Measurements from ENCODE around the gene PRKCB. TPM values are rescaled to one million over a fixed set of nuclear protein-coding genes. Genes with fewer than 3 reads are reported as not detected.

The PRKCB gene
- total RNA-seq, 4 donors from 2014 or later, result 2.0 to 8.6 (median 4.0) TPM

DNA sequence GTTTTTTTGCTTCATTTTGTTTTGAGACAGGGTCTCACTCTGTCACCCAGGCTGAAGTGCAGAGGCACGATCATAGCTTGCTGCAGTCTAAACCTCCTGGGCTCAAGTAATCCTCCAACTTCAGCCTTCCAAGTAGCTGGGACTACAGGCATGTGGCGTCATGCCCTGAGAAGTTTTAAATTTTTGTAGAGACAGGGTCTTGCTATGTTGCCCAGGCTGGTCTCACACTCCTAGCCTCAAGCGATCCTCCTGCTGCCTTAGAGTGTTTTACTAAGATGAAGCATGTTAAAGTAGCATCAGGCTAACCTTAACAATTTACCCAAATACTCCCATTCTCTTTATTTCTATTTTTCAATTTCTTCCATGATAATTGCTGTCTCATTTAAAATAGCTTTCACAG, 371.1 kb downstream of the PRKCB start:
- Histone ChIP-seq H3K4me3 (replicated peaks in 1 of 3) (no peak overlapping the region), H3K9me3 (no peaks in the 10 kb centered on the region), H3K4me1 (no peaks in the 10 kb centered on the region), H3K27ac (no peak overlapping the region), H3K27me3 (no peaks in the 10 kb centered on the region), H3K36me3 (no peaks in the 10 kb centered on the region)
- 77 to 86% methylated on average over 3 of the region's 3 CpGs for WGBS, 2 donors
- no peak for TF ChIP-seq POLR2A (IDR thresholded peaks at IDR 0.05)
- TF ChIP-seq, protein P1, sequence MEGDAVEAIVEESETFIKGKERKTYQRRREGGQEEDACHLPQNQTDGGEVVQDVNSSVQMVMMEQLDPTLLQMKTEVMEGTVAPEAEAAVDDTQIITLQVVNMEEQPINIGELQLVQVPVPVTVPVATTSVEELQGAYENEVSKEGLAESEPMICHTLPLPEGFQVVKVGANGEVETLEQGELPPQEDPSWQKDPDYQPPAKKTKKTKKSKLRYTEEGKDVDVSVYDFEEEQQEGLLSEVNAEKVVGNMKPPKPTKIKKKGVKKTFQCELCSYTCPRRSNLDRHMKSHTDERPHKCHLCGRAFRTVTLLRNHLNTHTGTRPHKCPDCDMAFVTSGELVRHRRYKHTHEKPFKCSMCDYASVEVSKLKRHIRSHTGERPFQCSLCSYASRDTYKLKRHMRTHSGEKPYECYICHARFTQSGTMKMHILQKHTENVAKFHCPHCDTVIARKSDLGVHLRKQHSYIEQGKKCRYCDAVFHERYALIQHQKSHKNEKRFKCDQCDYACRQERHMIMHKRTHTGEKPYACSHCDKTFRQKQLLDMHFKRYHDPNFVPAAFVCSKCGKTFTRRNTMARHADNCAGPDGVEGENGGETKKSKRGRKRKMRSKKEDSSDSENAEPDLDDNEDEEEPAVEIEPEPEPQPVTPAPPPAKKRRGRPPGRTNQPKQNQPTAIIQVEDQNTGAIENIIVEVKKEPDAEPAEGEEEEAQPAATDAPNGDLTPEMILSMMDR (IDR thresholded peaks at IDR 0.05), result no peak
- DNase-seq, result no peak
- intact Hi-C loops (cut with DNase I), result no loop called here

DNA sequence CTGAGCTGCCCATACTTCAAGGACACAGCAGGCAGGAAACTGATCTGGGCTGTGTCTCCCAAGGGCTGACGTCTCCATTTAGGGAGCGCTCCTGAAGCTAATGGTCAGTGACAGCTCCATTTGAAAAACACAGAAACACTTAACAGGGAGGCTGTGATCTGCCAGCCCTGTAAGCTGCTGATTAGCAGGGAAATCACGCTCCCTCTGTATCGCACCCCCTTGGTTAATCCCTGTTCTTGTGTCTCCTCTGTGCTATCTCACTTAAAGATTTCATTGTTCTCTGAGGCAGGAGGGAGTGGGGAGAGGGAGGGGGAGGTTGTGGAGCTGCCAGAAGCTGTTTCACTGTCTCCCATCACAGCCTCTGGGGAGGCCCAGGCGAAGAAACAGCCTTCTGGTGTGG, 372.9 kb downstream of the PRKCB start:
- no peak for DNase-seq
- Histone ChIP-seq H3K27me3 (no peaks in the 10 kb centered on the region), H3K27ac (no peak overlapping the region), H3K4me1 (no peaks in the 10 kb centered on the region), H3K36me3 (no peaks in the 10 kb centered on the region), H3K9me3 (no peaks in the 10 kb centered on the region), H3K4me3 (replicated peaks in 1 of 3) (no peak overlapping the region)
- no peak for TF ChIP-seq POLR2A (IDR thresholded peaks at IDR 0.05)
- TF ChIP-seq, protein P1 (IDR thresholded peaks at IDR 0.05), result no peak
- intact Hi-C loops (cut with DNase I), result no loop called here
- WGBS, 2 donors, result 45 to 82% methylated on average over 3 to 5 of the region's 5 CpGs

DNA sequence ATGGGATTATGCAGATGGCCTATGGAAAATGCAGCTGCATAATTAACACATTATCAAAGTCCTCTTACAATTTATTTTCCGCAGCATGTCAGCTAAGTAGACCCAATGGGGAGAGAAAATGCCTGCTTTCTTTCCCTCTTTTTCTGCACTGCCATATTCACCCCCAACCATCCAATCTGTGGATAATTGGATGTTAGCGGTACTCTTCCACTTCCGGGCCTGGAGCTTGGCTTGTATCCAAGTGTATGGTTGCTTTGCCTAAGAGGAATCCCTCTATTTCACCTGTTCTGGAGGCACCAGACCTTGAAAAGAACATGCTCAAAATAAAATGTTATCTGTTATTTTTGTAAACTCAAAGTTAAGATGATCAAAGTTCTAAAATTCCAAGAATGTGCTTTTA, 379.2 kb downstream of the PRKCB start:
- H3K36me3 ChIP-seq, result no peaks in the 10 kb centered on the region
- no peak for TF ChIP-seq POLR2A (IDR thresholded peaks at IDR 0.05)
- WGBS, 2 donors, result 56 to 58% methylated on average over 3 of the region's 3 CpGs
- H3K4me1 ChIP-seq, result no peaks in the 10 kb centered on the region
- no peak for DNase-seq
- H3K27me3 ChIP-seq, result no peaks in the 10 kb centered on the region
- intact Hi-C loops (cut with DNase I), result no loop called here
- no peaks in the 10 kb centered on the region for H3K9me3 ChIP-seq
- H3K27ac ChIP-seq, result no peak overlapping the region
- H3K4me3 ChIP-seq (replicated peaks in 1 of 3), result no peak overlapping the region

DNA sequence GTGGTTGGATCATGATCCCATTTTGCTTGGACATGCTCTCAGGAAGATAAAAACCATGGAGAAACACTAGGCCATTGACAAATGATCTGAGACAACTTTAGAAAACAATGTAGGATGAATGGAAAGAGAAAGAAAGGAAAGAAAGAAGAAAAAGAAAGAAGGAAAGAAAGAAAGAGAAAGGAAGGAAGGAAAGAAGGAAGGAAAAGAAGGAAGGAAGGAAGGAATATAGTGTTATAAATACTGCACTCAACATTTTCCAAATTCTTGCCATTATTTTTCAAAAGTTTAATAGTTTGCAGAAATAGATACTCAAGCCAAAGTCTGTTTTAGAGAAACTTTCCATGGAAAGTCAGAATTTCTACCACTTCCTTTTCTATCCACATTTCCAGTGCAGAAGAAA, 381.2 kb downstream of the PRKCB start:
- H3K27ac ChIP-seq, result no peak overlapping the region
- no peak for TF ChIP-seq POLR2A (IDR thresholded peaks at IDR 0.05)
- TF ChIP-seq, protein P1 (IDR thresholded peaks at IDR 0.05), result no peak
- no peaks in the 10 kb centered on the region for H3K27me3 ChIP-seq
- intact Hi-C loops (cut with DNase I), result no loop called here
- H3K4me1 ChIP-seq, result no peaks in the 10 kb centered on the region
- no peak overlapping the region for H3K4me3 ChIP-seq (replicated peaks in 1 of 3)
- no peak for DNase-seq
- no peaks in the 10 kb centered on the region for H3K9me3 ChIP-seq
- no peaks in the 10 kb centered on the region for H3K36me3 ChIP-seq

DNA sequence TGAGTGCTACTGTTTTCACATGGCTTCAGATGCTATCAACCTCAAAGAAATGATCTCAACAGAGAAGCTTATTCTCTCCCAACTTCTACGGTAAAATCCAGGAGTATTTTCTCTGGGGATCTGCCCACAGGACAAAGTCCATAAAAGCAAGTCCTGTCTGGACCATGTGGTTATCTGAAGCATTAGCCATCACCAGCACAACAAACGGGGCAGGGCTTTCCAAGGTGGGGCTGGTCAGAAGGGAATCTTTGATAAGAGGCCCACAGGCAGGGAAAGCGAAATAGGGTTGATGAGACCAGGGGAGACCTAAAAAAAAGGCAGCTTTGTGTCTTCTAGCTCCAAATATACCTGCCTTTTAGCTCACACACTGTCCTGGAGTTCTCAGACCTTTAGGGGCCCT, 381.7 kb downstream of the PRKCB start:
- no peak for DNase-seq
- Histone ChIP-seq H3K36me3 (no peaks in the 10 kb centered on the region), H3K27ac (no peak overlapping the region), H3K4me1 (no peaks in the 10 kb centered on the region), H3K9me3 (no peaks in the 10 kb centered on the region), H3K4me3 (replicated peaks in 1 of 3) (no peak overlapping the region), H3K27me3 (no peaks in the 10 kb centered on the region)
- TF ChIP-seq POLR2A (IDR thresholded peaks at IDR 0.05), result no peak
- TF ChIP-seq, protein P1 (IDR thresholded peaks at IDR 0.05), result no peak
- WGBS, 2 donors, result 79 to 82% methylated on average over 3 of the region's 3 CpGs
- intact Hi-C loops (cut with DNase I), result no loop called here

DNA sequence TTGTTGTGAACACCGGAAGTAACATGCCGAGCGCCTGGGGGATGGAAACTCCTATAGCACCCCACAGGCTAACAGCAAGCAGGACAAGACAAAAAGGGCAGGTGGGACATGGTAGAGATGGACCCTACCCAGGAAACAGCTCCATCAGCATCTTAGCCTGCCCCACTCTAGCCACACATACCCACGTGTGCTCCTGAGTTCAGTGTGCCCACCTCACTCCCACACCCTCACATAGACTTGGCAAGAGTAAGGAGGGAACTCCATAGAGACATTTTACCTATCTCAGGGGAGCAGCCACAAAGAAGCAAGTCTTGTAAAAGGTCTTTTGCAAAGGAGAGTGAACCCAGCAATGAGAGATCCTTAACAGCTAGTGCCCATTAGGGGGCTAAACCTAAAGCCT, 382.5 kb downstream of the PRKCB start:
- 90 to 92% methylated on average over 4 of the region's 4 CpGs for WGBS, 2 donors
- intact Hi-C loops (cut with DNase I), result no loop called here
- TF ChIP-seq POLR2A (IDR thresholded peaks at IDR 0.05), result no peak
- TF ChIP-seq, protein P1 (IDR thresholded peaks at IDR 0.05), result no peak

More for the DNA sequence above, 382.5 kb downstream of the PRKCB start:
- DNase-seq, result no peak
- Histone ChIP-seq H3K4me3 (replicated peaks in 1 of 3) (no peak overlapping the region), H3K27me3 (no peaks in the 10 kb centered on the region), H3K36me3 (no peaks in the 10 kb centered on the region), H3K4me1 (no peaks in the 10 kb centered on the region), H3K9me3 (no peaks in the 10 kb centered on the region), H3K27ac (no peak overlapping the region)

All from thyroid gland (tissue), 4 donors.